NB4 (cell line): ENCODE measurements around the gene TELO2.

Experiments used
- DNase-seq: peaks from one replicate; pipeline ENCODE4 v3.0.0; 2010; ENCODE audit warnings: low read depth
- H3K4me3 ChIP-seq: one replicate; pipeline ENCODE4 v1.5.1; 2011; ENCODE audit warnings: mild to moderate bottlenecking, low read depth, low read length, moderate library complexity
- MYC ChIP-seq: IDR thresholded peaks from 2 replicates; pipeline ENCODE4 v1.6.1; 2011; ENCODE audit warnings: low read depth, low read length
- POLR2A ChIP-seq: IDR thresholded peaks from 2 replicates; pipeline ENCODE4 v1.6.1; 2011; ENCODE audit warnings: mild to moderate bottlenecking; ENCODE audit not compliant: insufficient read length; ENCODE audit errors: extremely low read depth
- TF ChIP-seq, protein P1 (sequence below): IDR thresholded peaks from one replicate; pipeline ENCODE4 v1.5.1; 2012; ENCODE audit warnings: low read depth, low read length
- TF ChIP-seq, protein P2 (sequence below): IDR thresholded peaks from 2 replicates; pipeline ENCODE4 v1.6.1; 2011; ENCODE audit warnings: low read depth, low read length

TELO2 gene

DNA sequence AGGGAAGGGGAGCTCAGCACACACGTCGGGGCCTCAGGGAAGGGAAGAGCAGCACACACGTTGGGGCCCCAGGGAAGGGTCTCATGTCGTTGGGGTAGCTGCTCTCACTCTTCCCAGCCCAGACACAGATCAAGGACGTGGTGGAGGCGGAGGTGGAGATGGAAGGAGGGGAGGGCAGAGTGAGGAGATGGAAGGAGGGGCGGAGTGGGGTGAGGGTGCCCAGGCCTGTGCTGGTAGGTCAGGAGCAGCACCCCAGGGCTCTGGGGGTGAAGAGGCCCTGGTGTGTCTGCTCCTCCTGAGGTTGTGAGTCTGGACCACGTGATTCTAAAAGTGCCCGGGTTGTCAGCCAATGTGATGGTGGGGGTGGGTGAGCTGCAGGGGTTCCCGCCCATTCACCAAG lies 33.2 kb upstream of the TELO2 start:
- no peak overlapping the region for H3K4me3 ChIP-seq
- TF ChIP-seq, protein P1, sequence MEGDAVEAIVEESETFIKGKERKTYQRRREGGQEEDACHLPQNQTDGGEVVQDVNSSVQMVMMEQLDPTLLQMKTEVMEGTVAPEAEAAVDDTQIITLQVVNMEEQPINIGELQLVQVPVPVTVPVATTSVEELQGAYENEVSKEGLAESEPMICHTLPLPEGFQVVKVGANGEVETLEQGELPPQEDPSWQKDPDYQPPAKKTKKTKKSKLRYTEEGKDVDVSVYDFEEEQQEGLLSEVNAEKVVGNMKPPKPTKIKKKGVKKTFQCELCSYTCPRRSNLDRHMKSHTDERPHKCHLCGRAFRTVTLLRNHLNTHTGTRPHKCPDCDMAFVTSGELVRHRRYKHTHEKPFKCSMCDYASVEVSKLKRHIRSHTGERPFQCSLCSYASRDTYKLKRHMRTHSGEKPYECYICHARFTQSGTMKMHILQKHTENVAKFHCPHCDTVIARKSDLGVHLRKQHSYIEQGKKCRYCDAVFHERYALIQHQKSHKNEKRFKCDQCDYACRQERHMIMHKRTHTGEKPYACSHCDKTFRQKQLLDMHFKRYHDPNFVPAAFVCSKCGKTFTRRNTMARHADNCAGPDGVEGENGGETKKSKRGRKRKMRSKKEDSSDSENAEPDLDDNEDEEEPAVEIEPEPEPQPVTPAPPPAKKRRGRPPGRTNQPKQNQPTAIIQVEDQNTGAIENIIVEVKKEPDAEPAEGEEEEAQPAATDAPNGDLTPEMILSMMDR: no peak
- TF ChIP-seq POLR2A: no peak
- no peak for TF ChIP-seq MYC
- no peak for DNase-seq

DNA sequence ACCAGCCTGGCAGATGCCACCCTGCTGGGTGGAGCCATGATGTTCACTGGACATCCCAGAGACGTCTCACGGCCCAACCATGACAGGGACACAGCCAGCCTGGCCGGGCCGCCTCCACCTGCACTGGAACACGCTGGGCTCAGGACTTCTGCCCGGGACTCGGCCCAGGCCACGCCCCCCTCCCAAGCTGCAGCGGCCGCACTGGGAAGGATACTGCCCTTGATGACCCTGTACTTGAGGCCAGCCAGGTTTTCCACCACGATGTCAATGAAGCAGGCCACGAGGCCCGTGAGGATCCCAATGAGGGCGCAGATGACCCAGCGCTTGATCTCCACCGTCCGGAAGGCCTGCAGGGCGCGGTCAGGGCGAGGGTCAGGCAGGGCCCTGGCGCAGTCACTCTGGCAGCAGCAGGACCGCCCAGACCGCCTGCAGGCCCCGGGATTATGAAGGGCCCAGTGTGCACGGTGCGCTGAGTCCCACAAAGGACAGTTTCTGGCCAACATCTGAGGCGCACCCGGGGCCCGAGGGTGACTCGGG lies 32.5 kb upstream of the TELO2 start:
- TF ChIP-seq, protein P1: no peak
- TF ChIP-seq, protein P2, sequence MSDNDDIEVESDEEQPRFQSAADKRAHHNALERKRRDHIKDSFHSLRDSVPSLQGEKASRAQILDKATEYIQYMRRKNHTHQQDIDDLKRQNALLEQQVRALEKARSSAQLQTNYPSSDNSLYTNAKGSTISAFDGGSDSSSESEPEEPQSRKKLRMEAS: no peak
- no peak for TF ChIP-seq POLR2A
- no peak for TF ChIP-seq MYC
- no peak overlapping the region for H3K4me3 ChIP-seq
- DNase-seq: no peak

DNA sequence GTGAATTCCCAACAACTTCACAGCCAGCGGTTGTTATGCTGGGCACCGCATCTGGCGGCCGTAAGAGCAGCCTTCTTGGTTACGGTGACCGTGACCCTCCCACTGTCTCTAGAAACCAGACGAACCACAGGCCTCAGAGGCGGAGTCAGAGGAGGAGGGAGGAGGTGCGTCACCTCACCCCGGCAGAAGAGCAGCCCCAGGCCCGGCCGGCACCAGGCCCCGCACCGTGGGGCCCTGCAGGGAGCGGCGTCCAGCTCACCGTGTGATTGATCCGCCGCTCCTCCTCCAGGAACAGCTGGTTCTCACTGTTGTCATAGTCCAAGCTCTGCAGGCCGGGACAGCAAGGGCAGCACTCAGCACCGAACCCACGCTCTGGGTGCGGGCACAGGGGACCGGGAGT lies 32.0 kb upstream of the TELO2 start:
- no peak for DNase-seq
- no peak overlapping the region for H3K4me3 ChIP-seq
- TF ChIP-seq POLR2A: no peak
- TF ChIP-seq, protein P2: no peak
- TF ChIP-seq, protein P1: no peak
- TF ChIP-seq MYC: no peak

DNA sequence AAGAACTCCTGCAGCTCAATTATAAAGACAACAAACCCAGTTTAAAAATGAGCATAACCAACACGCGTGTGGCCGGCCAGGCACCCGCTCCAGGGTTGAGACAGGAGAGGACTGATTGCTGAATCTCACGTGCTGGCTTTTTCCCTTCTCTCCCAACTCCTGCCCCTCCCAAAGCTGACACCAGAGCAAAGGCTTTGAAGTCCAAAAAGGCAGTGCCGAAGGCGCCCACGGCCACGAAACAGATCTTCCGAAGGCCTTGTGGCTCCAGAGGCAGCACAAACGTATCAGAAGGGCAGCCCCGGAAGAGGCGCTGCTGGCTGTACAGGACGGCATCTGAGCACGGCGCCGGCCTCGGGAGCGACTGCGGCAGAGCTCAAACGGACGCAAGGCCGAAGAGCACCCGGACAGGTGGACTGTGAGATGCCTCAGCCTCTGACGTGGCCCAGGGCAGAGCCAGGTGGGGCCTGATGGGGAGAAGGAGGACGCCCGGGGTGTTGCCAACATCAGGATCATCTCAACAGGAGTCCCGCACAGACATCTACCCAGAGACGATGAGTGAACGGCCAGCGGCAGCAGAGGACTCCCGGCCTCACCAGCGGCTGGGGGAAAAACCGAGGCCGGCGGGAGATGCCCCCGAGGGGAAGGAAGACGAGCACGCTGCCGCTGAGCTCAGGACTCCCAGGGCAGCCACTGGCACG lies 28.8 kb upstream of the TELO2 start:
- no peak for DNase-seq
- H3K4me3 ChIP-seq: no peak overlapping the region
- no peak for TF ChIP-seq MYC
- TF ChIP-seq, protein P1: no peak
- TF ChIP-seq, protein P2: no peak
- TF ChIP-seq POLR2A: no peak

DNA sequence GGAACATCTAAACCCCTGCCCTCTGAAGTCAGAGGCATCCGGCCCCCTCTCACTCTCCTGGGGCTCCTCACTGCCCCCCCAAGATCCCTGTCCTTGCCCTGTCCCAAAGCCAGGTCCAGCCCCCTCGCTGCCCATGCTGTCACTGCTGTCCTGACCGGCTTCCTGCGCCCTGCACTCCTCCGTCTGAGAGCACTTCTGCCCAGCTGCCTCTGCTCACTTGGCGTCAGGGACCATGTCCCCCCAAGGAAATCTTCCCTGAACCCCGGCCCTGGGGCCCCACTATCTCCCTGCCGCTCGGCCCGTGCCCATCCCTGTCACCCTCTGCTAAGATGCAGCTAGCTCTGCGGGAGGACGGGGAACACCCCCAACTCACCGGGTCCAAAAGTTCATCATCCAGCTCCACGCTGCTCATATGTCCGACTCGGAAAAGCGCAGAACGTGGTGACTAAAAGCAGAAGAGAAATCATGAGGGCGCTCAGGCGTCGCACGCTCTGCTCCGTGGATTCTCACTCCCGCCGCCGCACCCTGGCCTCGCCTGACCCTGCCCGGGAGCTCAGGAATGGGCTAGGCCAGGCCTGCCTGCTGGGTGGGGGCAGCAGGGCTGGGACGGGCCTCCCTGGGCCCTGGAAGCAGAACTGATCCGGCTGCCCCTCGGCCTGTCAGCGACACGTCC lies 28.1 kb upstream of the TELO2 start:
- no peak for TF ChIP-seq MYC
- TF ChIP-seq, protein P1: no peak
- TF ChIP-seq, protein P2: no peak
- TF ChIP-seq POLR2A: no peak
- no peak for DNase-seq
- H3K4me3 ChIP-seq: no peak overlapping the region
